HEK293 (cell line): ENCODE measurements around the gene C1orf174.

Experiments
- EGR2 ChIP-seq: fragments of 450-650 bp; formaldehyde crosslinking; IDR thresholded peaks from 2 replicates; pipeline ENCODE4 v1.5.1; 2016; ENCODE audit warnings: low read depth, missing biosample characterization, missing genetic modification characterization
- GLIS1 ChIP-seq: fragments of 450-650 bp; formaldehyde crosslinking; IDR thresholded peaks from 2 replicates; pipeline ENCODE4 v1.5.1; 2016; ENCODE audit warnings: missing biosample characterization, missing genetic modification characterization
- IKZF3 ChIP-seq: fragments of 450-650 bp; IDR thresholded peaks from 2 replicates; pipeline ENCODE4 v1.5.0; 2018; ENCODE audit warnings: missing biosample characterization, mild to moderate bottlenecking, missing genetic modification characterization, moderate library complexity
- OVOL3 ChIP-seq: fragments of 450-650 bp; formaldehyde crosslinking; IDR thresholded peaks from 2 replicates; pipeline ENCODE4 v1.5.1; 2016; ENCODE audit warnings: missing biosample characterization, missing genetic modification characterization
- PRDM4 ChIP-seq: fragments of 450-650 bp; formaldehyde crosslinking; IDR thresholded peaks from 2 replicates; pipeline ENCODE4 v1.5.1; 2017; ENCODE audit warnings: missing biosample characterization, missing genetic modification characterization
- SALL2 ChIP-seq: fragments of 450-650 bp; formaldehyde crosslinking; IDR thresholded peaks from 2 replicates; pipeline ENCODE4 v1.5.0; 2017; ENCODE audit warnings: missing biosample characterization, mild to moderate bottlenecking, missing genetic modification characterization, borderline replicate concordance
- SP2 ChIP-seq: fragments of 450-650 bp; formaldehyde crosslinking; IDR thresholded peaks from 2 replicates; pipeline ENCODE4 v1.5.1; 2016; ENCODE audit warnings: missing biosample characterization, missing genetic modification characterization
- ZFP37 ChIP-seq: fragments of 450-650 bp; formaldehyde crosslinking; IDR thresholded peaks from 2 replicates; pipeline ENCODE4 v1.5.1; 2016; ENCODE audit warnings: missing biosample characterization, missing genetic modification characterization
- ZFP41 ChIP-seq: fragments of 450-650 bp; formaldehyde crosslinking; IDR thresholded peaks from 2 replicates; pipeline ENCODE4 v1.5.1; 2016; ENCODE audit warnings: missing biosample characterization, missing genetic modification characterization, borderline replicate concordance
- ZNF202 ChIP-seq: fragments of 450-650 bp; formaldehyde crosslinking; IDR thresholded peaks from 2 replicates; pipeline ENCODE4 v1.5.1; 2016; ENCODE audit warnings: missing biosample characterization, missing genetic modification characterization, borderline replicate concordance
- ZNF311 ChIP-seq: fragments of 450-650 bp; formaldehyde crosslinking; IDR thresholded peaks from 2 replicates; pipeline ENCODE4 v1.5.1; 2017; ENCODE audit warnings: missing biosample characterization, missing genetic modification characterization, borderline replicate concordance
- ZNF544 ChIP-seq: fragments of 450-650 bp; formaldehyde crosslinking; IDR thresholded peaks from 2 replicates; pipeline ENCODE4 v1.5.0; 2017; ENCODE audit warnings: missing biosample characterization, missing genetic modification characterization
- ZNF548 ChIP-seq: fragments of 450-650 bp; formaldehyde crosslinking; IDR thresholded peaks from 2 replicates; pipeline ENCODE4 v1.5.1; 2016; ENCODE audit warnings: missing biosample characterization, missing genetic modification characterization
- ZNF549 ChIP-seq: fragments of 450-650 bp; IDR thresholded peaks from 2 replicates; pipeline ENCODE4 v1.5.1; 2018; ENCODE audit warnings: missing biosample characterization, missing genetic modification characterization, mild to moderate bottlenecking, inconsistent platforms, moderate library complexity
- ZNF555 ChIP-seq: fragments of 450-650 bp; formaldehyde crosslinking; conservative IDR thresholded peaks from 2 replicates; pipeline ENCODE4 v1.5.1; 2017; ENCODE audit warnings: missing biosample characterization, mild to moderate bottlenecking, missing genetic modification characterization, inconsistent platforms
- ZNF558 ChIP-seq: fragments of 450-650 bp; formaldehyde crosslinking; IDR thresholded peaks from 2 replicates; pipeline ENCODE4 v1.5.1; 2016; ENCODE audit warnings: missing biosample characterization, missing genetic modification characterization
- ZNF623 ChIP-seq: fragments of 450-650 bp; formaldehyde crosslinking; IDR thresholded peaks from 2 replicates; pipeline ENCODE4 v1.5.1; 2016; ENCODE audit warnings: missing biosample characterization, missing genetic modification characterization
- ZNF645 ChIP-seq: fragments of 450-650 bp; formaldehyde crosslinking; IDR thresholded peaks from 2 replicates; pipeline ENCODE4; 2016; ENCODE audit warnings: missing biosample characterization, missing genetic modification characterization
- ZNF677 ChIP-seq: fragments of 450-650 bp; IDR thresholded peaks from 2 replicates; pipeline ENCODE4 v1.5.0; 2018; ENCODE audit warnings: missing biosample characterization, mild to moderate bottlenecking, missing genetic modification characterization, moderate library complexity
- ZNF701 ChIP-seq: fragments of 450-650 bp; formaldehyde crosslinking; IDR thresholded peaks from 2 replicates; pipeline ENCODE4 v1.5.1; 2016; ENCODE audit warnings: missing biosample characterization, missing genetic modification characterization
- ZNF776 ChIP-seq: fragments of 450-650 bp; formaldehyde crosslinking; IDR thresholded peaks from 2 replicates; pipeline ENCODE4 v1.5.0; 2017; ENCODE audit warnings: missing biosample characterization, missing genetic modification characterization, borderline replicate concordance
- TF ChIP-seq, protein P1 (sequence below): fragments of 450-650 bp; IDR thresholded peaks from 2 replicates; pipeline ENCODE4 v1.5.1; 2018; ENCODE audit warnings: missing biosample characterization, mild to moderate bottlenecking, missing genetic modification characterization
- TF ChIP-seq, protein P2 (sequence below): fragments of 450-650 bp; formaldehyde crosslinking; IDR thresholded peaks from 2 replicates; pipeline ENCODE4 v1.5.1; 2016; ENCODE audit warnings: missing biosample characterization, missing genetic modification characterization
- TF ChIP-seq, protein P3 (sequence below): sonication (generic); formaldehyde crosslinking; IDR thresholded peaks from 2 replicates; pipeline ENCODE4 v1.8.1; 2022; ENCODE audit warnings: mild to moderate bottlenecking, moderate library complexity, missing genetic modification reagents
- TF ChIP-seq, protein P4 (sequence below): fragments of 450-650 bp; formaldehyde crosslinking; IDR thresholded peaks from 2 replicates; pipeline ENCODE4 v1.5.1; 2016; ENCODE audit warnings: missing biosample characterization, missing genetic modification characterization, low read depth
- TF ChIP-seq, protein P5 (sequence below): fragments of 450-650 bp; formaldehyde crosslinking; IDR thresholded peaks from 2 replicates; pipeline ENCODE4 v1.5.1; 2017; ENCODE audit warnings: missing biosample characterization, missing genetic modification characterization

C1orf174 gene

GRCh38 chr1:3930301-3931006, 30.4 kb upstream of the C1orf174 start (continued):
- TF ChIP-seq, protein P1, sequence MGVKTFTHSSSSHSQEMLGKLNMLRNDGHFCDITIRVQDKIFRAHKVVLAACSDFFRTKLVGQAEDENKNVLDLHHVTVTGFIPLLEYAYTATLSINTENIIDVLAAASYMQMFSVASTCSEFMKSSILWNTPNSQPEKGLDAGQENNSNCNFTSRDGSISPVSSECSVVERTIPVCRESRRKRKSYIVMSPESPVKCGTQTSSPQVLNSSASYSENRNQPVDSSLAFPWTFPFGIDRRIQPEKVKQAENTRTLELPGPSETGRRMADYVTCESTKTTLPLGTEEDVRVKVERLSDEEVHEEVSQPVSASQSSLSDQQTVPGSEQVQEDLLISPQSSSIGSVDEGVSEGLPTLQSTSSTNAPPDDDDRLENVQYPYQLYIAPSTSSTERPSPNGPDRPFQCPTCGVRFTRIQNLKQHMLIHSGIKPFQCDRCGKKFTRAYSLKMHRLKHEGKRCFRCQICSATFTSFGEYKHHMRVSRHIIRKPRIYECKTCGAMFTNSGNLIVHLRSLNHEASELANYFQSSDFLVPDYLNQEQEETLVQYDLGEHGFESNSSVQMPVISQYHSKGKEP = no peak
- no peak for TF ChIP-seq ZFP37 (tag by site-specific recombination)
- no peak for TF ChIP-seq ZNF555 (tag by site-specific recombination)
- TF ChIP-seq, protein P2, sequence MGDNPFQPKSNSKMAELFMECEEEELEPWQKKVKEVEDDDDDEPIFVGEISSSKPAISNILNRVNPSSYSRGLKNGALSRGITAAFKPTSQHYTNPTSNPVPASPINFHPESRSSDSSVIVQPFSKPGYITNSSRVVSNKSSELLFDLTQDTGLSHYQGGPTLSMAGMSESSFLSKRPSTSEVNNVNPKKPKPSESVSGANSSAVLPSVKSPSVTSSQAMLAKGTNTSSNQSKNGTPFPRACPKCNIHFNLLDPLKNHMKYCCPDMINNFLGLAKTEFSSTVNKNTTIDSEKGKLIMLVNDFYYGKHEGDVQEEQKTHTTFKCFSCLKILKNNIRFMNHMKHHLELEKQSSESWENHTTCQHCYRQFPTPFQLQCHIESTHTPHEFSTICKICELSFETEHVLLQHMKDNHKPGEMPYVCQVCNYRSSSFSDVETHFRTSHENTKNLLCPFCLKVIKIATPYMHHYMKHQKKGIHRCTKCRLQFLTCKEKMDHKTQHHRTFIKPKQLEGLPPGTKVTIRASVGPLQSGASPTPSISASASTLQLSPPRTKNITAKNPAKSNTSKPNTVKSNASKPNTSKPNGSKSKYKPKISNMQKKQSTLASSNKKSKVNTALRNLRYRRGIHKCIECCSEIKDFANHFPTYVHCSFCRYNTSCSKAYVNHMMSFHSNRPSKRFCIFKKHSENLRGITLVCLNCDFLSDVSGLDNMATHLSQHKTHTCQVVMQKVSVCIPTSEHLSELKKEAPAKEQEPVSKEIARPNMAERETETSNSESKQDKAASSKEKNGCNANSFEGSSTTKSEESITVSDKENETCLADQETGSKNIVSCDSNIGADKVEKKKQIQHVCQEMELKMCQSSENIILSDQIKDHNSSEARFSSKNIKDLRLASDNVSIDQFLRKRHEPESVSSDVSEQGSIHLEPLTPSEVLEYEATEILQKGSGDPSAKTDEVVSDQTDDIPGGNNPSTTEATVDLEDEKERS (tag by site-specific recombination) = no peak
- TF ChIP-seq ZNF623 = no peak
- no peak for TF ChIP-seq EGR2 (tag by site-specific recombination)
- TF ChIP-seq ZNF701 = no peak
- TF ChIP-seq IKZF3 (tag by site-specific recombination) = no peak
- TF ChIP-seq SALL2 = 0 out of 2 replicates have a peak, but pooled peaks have one; percentile 40
- no peak for TF ChIP-seq PRDM4 (tag by site-specific recombination)
- no peak for TF ChIP-seq ZFP41
- TF ChIP-seq ZNF311 = no peak; the same call in 1 of the 2 replicates
- no peak for TF ChIP-seq ZNF677
- TF ChIP-seq ZNF548 = no peak
- TF ChIP-seq ZNF544 (tag by site-specific recombination) = no peak
- TF ChIP-seq ZNF202 (tag by site-specific recombination) = no peak
- TF ChIP-seq, protein P3, sequence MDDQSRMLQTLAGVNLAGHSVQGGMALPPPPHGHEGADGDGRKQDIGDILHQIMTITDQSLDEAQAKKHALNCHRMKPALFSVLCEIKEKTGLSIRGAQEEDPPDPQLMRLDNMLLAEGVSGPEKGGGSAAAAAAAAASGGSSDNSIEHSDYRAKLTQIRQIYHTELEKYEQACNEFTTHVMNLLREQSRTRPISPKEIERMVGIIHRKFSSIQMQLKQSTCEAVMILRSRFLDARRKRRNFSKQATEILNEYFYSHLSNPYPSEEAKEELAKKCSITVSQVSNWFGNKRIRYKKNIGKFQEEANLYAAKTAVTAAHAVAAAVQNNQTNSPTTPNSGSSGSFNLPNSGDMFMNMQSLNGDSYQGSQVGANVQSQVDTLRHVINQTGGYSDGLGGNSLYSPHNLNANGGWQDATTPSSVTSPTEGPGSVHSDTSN (CRISPR knock-in tag) = no peak
- TF ChIP-seq, protein P4, sequence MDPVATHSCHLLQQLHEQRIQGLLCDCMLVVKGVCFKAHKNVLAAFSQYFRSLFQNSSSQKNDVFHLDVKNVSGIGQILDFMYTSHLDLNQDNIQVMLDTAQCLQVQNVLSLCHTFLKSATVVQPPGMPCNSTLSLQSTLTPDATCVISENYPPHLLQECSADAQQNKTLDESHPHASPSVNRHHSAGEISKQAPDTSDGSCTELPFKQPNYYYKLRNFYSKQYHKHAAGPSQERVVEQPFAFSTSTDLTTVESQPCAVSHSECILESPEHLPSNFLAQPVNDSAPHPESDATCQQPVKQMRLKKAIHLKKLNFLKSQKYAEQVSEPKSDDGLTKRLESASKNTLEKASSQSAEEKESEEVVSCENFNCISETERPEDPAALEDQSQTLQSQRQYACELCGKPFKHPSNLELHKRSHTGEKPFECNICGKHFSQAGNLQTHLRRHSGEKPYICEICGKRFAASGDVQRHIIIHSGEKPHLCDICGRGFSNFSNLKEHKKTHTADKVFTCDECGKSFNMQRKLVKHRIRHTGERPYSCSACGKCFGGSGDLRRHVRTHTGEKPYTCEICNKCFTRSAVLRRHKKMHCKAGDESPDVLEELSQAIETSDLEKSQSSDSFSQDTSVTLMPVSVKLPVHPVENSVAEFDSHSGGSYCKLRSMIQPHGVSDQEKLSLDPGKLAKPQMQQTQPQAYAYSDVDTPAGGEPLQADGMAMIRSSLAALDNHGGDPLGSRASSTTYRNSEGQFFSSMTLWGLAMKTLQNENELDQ (tag by site-specific recombination) = no peak
- TF ChIP-seq OVOL3 = no peak
- no peak for TF ChIP-seq ZNF558
- TF ChIP-seq ZNF776 (tag by site-specific recombination) = peak; percentile 88; the same call in 1 of the 2 replicates
- no peak for TF ChIP-seq GLIS1 (tag by site-specific recombination)
- TF ChIP-seq, protein P5, sequence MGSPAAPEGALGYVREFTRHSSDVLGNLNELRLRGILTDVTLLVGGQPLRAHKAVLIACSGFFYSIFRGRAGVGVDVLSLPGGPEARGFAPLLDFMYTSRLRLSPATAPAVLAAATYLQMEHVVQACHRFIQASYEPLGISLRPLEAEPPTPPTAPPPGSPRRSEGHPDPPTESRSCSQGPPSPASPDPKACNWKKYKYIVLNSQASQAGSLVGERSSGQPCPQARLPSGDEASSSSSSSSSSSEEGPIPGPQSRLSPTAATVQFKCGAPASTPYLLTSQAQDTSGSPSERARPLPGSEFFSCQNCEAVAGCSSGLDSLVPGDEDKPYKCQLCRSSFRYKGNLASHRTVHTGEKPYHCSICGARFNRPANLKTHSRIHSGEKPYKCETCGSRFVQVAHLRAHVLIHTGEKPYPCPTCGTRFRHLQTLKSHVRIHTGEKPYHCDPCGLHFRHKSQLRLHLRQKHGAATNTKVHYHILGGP = peak; percentile 40; the same call in 1 of the 2 replicates
- no peak for TF ChIP-seq ZNF645
- no peak for TF ChIP-seq ZNF549
- no peak for TF ChIP-seq SP2 (tag by site-specific recombination)
